Esophagus (tissue), 2 donors: ENCODE data around the gene CCDC27. TPM values are rescaled to one million over a fixed set of nuclear protein-coding genes. Genes with fewer than 3 reads are reported as not detected.
"Not testable (repeated sequence)": the region's sequence is repeated elsewhere in the genome, so short reads cannot be mapped to it uniquely, and the experiment has no call there.

Experiments
- H3K27ac ChIP-seq, 2 donors: one replicate each; pipeline ENCODE4 v1.5.1; 2013; ENCODE audit warnings: low read depth in 2 of 2, mild to moderate bottlenecking in 2 of 2, inconsistent platforms in 1 of 2, low read length in 1 of 2, moderate library complexity in 1 of 2
- H3K27me3 ChIP-seq, 2 donors: one replicate each; pipeline ENCODE4 v1.6.1; 2013; ENCODE audit warnings: low read length in 2 of 2, control low read depth in 1 of 2, mild to moderate bottlenecking in 1 of 2; ENCODE audit not compliant: insufficient read depth in 2 of 2, control insufficient read depth in 1 of 2
- H3K36me3 ChIP-seq, 2 donors: one replicate each; pipeline ENCODE4 v1.6.1; 2013; ENCODE audit warnings: low read length in 1 of 2; ENCODE audit not compliant: control insufficient read depth in 2 of 2, insufficient read depth in 2 of 2
- H3K4me1 ChIP-seq, 2 donors: one replicate each; pipeline ENCODE4 v1.6.1; 2013; ENCODE audit warnings: low read length in 1 of 2; ENCODE audit not compliant: control insufficient read depth in 2 of 2, insufficient read depth in 2 of 2
- H3K4me3 ChIP-seq, 2 donors: one replicate each; pipeline ENCODE4 v1.5.1; 2013; ENCODE audit warnings: low read length in 2 of 2, mild to moderate bottlenecking in 2 of 2, low read depth in 1 of 2, moderate library complexity in 1 of 2
- H3K9me3 ChIP-seq, 2 donors: one replicate each; pipeline ENCODE4 v1.6.1; 2013; ENCODE audit warnings: mild to moderate bottlenecking in 2 of 2, low read depth in 1 of 2, low read length in 1 of 2, moderate library complexity in 1 of 2; ENCODE audit not compliant: control insufficient read depth in 2 of 2, insufficient read depth in 1 of 2
- WGBS, 2 donors: extraction: QIAGEN DNeasy Blood & Tissue Kit; methylation state at CpG; one replicate each; pipeline ENCODE4 v1.1.7; 2013; 5-methylcytosine and 5-hydroxymethylcytosine counted together
- polyA plus RNA-seq, 2 donors: library from polyadenylated mRNA; stranded (reverse); fragments of 200-250 nt; gene quantifications; one replicate each; pipeline ENCODE4 v1.2.3, GENCODE V29; 2013
- donor health status: healthy with polysubstance abuse.
- donor health status: Bipolar disorder and iron deficiency.

CCDC27 gene
- polyA plus RNA-seq, 2 donors = not detected

GRCh38 chr1:3743826-3744225 lies 8.4 kb upstream of the CCDC27 start:
- H3K4me3 ChIP-seq = no peak overlapping the region
- H3K4me1 ChIP-seq = peaks cover 4 to 9% of the 10 kb centered on the region in 2 donors
- no peaks in the 10 kb centered on the region for H3K9me3 ChIP-seq
- whole genome bisulfite sequencing, 2 donors = 93 to 95% methylated on average over 12 of the region's 12 CpGs
- H3K36me3 ChIP-seq = peaks cover 0 to 27% of the 10 kb centered on the region in 2 donors
- no peaks in the 10 kb centered on the region for H3K27me3 ChIP-seq
- H3K27ac ChIP-seq = no peak overlapping the region

DNA sequence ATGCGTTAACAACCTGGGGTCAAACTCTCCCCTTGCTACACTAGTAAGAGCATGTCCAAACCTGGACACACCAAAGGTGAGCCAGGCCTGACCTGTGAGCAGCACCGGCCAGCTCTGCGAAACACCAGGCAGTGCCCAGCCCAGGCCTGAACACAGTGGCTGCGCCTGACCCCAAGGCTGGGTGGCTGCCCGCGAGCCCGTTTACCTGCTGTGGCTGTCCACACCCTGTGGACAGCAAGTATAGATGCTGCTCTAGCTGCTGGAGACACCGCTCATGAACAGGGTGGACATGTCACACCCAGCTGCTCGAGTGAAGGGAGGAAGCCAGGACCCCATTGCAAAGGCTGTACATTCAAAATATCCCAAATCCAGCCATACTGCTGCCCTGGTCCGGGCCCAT lies 7.6 kb upstream of the CCDC27 start:
- Histone ChIP-seq H3K36me3 (peaks cover 0 to 25% of the 10 kb centered on the region in 2 donors), H3K9me3 (no peaks in the 10 kb centered on the region)
- 92 to 93% methylated on average over 10 of the region's 10 CpGs for WGBS, 2 donors

GRCh38 chr1:3745071-3745470 lies 7.2 kb upstream of the CCDC27 start:
- WGBS, 2 donors = 92 to 97% methylated on average over 12 of the region's 12 CpGs
- H3K4me3 ChIP-seq = no peak overlapping the region
- H3K36me3 ChIP-seq = peaks cover 0 to 23% of the 10 kb centered on the region in 2 donors
- H3K27me3 ChIP-seq = no peaks in the 10 kb centered on the region
- H3K4me1 ChIP-seq = peaks cover 4 to 9% of the 10 kb centered on the region in 2 donors
- H3K27ac ChIP-seq = no peak overlapping the region
- no peaks in the 10 kb centered on the region for H3K9me3 ChIP-seq

More for the DNA sequence above, 7.6 kb upstream of the CCDC27 start:
- Histone ChIP-seq H3K27me3 (no peaks in the 10 kb centered on the region), H3K4me1 (peaks cover 4 to 9% of the 10 kb centered on the region in 2 donors), H3K4me3 (no peak overlapping the region), H3K27ac (no peak overlapping the region)

DNA sequence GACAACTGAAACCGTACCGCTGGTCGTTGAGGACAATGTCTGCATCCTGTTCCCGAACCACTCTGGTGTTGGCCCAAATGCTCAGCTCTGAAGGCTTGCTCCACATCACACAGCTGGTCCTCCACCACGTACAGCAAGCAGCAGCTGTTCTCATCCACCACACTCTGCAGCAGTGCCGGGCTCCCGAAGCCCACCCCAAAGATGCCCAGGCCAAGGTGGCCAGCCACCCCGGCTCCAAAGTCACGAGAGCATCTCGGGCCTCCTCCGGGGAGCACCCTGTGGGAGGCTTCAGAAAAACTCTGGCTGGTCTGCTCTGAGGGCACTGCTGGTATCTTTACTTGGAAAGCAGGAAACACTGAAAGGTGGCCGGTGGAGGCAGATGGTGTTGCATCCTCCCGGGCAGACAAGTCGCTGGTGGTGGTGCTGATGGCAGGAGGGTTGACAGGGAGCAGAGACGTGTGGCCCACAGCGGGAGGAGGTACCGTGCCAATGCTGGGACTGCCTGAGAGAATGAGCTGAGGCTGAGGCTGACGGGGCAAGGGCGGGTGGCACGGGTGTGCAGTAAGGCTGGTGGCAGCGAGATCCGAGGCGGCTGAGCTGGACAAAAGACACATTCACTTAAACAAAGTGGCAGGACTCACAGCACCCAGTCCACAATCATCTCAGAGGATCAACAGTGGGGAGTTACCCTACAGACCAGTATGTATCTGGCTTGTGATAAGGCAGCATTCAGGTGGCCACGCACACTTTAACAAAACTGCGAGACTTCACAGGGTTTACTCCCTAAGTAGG lies 6.5 kb upstream of the CCDC27 start:
- no peaks in the 10 kb centered on the region for H3K27me3 ChIP-seq
- no peaks in the 10 kb centered on the region for H3K9me3 ChIP-seq
- peaks cover 0 to 19% of the 10 kb centered on the region in 2 donors for H3K36me3 ChIP-seq
- H3K27ac ChIP-seq = no peak overlapping the region
- no peak overlapping the region for H3K4me3 ChIP-seq
- 80% methylated on average over 25 of the region's 25 CpGs for WGBS, 2 donors
- peaks cover 4 to 9% of the 10 kb centered on the region in 2 donors for H3K4me1 ChIP-seq

DNA sequence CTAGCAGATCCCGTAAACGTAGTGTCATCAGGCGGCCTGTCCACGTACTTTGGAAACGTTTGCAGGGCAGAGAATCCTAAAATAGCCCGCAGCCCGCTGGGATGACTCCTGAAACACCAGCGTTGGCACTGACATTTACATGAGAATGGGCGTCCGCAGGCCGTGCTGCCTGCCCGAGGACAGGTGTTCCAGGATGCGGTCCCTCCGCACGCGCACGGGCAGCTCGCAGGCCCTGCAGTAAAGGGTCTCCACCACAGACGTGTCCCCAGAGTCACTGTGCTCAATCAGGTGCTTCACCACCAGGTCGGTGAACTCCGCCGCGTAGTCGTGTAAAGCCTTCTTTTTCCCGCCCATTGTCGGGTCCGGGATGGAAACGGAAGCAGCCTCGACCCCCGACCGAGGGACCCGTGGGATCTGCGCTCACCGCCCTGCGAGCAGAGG lies 5.8 kb upstream of the CCDC27 start:
- peak overlapping the region; percentile 63 to 66 for H3K4me3 ChIP-seq
- H3K9me3 ChIP-seq = no peaks in the 10 kb centered on the region
- peak overlapping the region in 1 of 2 donors; percentile 66 for H3K27ac ChIP-seq
- no peaks in the 10 kb centered on the region for H3K27me3 ChIP-seq
- peaks cover 0 to 18% of the 10 kb centered on the region in 2 donors for H3K36me3 ChIP-seq
- peaks cover 4 to 9% of the 10 kb centered on the region in 2 donors for H3K4me1 ChIP-seq
- WGBS, 2 donors = 16 to 26% methylated on average over 35 of the region's 35 CpGs

GRCh38 chr1:3746830-3747521 lies 5.3 kb upstream of the CCDC27 start:
- no peaks in the 10 kb centered on the region for H3K9me3 ChIP-seq
- H3K36me3 ChIP-seq = peaks cover 0 to 13% of the 10 kb centered on the region in 2 donors
- H3K27me3 ChIP-seq = no peaks in the 10 kb centered on the region
- WGBS, 2 donors = 2 to 3% methylated on average over 63 to 73 of the region's 73 CpGs
- peak overlapping the region; percentile 40 to 66 for H3K27ac ChIP-seq
- peaks cover 4 to 9% of the 10 kb centered on the region in 2 donors for H3K4me1 ChIP-seq
- H3K4me3 ChIP-seq = peak overlapping the region; percentile 63 to 66

- Histone ChIP-seq H3K36me3 (peaks cover 0 to 8% of the 10 kb centered on the region in 2 donors), H3K4me3 (peak overlapping the region; percentile 63 to 66), H3K4me1 (peaks cover 4 to 9% of the 10 kb centered on the region in 2 donors), H3K27me3 (no peaks in the 10 kb centered on the region), H3K27ac (peak overlapping the region in 1 of 2 donors; percentile 66), H3K9me3 (no peaks in the 10 kb centered on the region)
- WGBS, 2 donors = 33 to 35% methylated on average over 6 of the region's 6 CpGs
These were observed 4.8 kb upstream of the CCDC27 start for GRCh38 chr1:3747522-3747848.

DNA sequence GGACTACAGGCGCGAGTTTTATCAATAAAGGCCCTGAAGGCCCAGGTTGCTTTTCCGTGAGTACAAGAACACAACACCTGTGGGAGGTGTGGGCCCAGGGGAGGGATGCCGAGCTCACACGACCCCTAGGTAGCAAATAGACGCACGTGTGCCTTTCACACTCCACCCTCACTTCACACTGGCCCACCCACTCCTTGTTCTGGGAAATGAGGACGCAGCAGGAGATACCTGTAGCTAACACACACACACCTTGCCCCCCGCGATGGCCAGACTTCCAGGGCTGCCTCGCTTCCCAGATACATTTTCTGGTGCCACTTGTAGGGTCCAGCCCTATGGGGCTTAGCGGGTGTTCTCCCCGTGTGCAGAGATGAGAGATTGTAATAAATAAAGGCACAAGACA lies 4.3 kb upstream of the CCDC27 start:
- H3K9me3 ChIP-seq = no peaks in the 10 kb centered on the region
- H3K4me1 ChIP-seq = peaks cover 4 to 7% of the 10 kb centered on the region in 2 donors
- WGBS, 2 donors = 68 to 72% methylated on average over 13 of the region's 13 CpGs
- no peak overlapping the region for H3K27ac ChIP-seq
- peaks cover 0 to 4% of the 10 kb centered on the region in 2 donors for H3K36me3 ChIP-seq
- no peaks in the 10 kb centered on the region for H3K27me3 ChIP-seq
- H3K4me3 ChIP-seq = no peak overlapping the region

DNA sequence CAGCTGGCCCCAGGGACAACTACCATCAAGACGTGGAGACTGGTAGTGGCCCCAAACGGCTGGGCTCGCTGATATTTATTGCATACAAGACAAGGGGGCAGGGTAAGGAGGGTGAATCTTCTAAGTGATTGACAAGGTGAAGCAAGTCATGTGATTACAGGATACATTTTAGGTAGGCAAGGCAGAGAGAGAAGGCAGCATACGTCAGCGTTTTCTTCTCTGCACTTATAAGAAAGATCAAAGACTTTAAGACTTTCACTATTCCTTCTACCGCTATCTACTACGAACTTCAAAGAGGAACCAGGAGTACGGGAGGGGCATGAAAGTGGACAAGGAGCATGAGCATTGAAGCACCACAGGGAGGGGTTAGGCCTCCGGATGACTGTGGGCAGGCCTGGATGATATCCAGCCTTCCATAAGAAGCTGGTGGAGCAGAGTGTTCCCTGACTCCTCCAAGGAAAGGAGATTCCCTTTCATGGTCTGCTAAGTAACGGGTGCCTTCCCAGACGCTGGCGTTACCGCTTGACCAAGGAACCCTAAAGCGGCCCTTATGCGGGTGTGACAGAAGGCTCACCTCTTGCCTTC lies 3.8 kb upstream of the CCDC27 start:
- 70 to 80% methylated on average over 15 of the region's 15 CpGs for WGBS, 2 donors
- not testable (repeated sequence) for H3K9me3 ChIP-seq, H3K27ac ChIP-seq, H3K27me3 ChIP-seq, H3K36me3 ChIP-seq, H3K4me1 ChIP-seq, H3K4me3 ChIP-seq
